Subcutaneous adipose tissue (tissue), 4 donors: ENCODE results near the gene CCDC157. TPM values are rescaled to one million over a fixed set of nuclear protein-coding genes. Genes with fewer than 3 reads are reported as not detected.

Source experiments
- total RNA-seq, 4 donors: library from RNA; depleted of rRNA; stranded (reverse); fragments of >200 nt; gene quantifications; one replicate each; pipeline ENCODE4 v1.1.0, GENCODE V29; 2016
- TF ChIP-seq, protein P1 (sequence below): fragments of 450-650 bp; IDR thresholded peaks from one replicate; pipeline ENCODE4 v1.5.1; 2016; ENCODE audit warnings: low read depth, mild to moderate bottlenecking, control low read depth, antibody characterized with exemption, moderate library complexity

CCDC157 gene
- total RNA-seq, 4 donors from 2014 or later = 1.0 to 4.7 (median 2.5) TPM

DNA sequence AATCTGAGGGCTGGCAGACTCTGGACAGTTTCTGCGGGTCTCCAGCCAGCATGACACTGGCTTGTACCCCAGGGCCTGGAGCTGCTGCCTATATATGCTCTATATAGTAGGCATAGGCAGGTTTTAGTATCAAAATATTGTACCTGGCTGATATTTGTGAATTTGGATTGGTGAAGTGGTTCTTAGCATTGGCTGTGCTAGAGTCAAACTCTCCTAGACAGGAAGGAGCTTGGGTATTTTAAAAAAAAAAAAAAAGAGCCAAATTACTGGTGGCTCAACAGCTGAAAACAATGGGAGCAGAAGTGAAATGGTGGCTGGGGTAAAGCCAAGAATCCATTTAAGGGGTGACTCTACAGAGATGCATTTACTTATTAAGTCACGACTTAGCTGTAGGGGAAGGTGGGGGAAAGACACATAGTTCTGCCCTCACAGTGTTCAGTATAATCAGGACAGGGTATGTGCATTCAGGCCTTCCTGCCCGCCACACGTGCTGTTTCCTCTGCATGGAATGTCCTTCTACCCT, 57.8 kb downstream of the CCDC157 start:
- TF ChIP-seq, protein P1, sequence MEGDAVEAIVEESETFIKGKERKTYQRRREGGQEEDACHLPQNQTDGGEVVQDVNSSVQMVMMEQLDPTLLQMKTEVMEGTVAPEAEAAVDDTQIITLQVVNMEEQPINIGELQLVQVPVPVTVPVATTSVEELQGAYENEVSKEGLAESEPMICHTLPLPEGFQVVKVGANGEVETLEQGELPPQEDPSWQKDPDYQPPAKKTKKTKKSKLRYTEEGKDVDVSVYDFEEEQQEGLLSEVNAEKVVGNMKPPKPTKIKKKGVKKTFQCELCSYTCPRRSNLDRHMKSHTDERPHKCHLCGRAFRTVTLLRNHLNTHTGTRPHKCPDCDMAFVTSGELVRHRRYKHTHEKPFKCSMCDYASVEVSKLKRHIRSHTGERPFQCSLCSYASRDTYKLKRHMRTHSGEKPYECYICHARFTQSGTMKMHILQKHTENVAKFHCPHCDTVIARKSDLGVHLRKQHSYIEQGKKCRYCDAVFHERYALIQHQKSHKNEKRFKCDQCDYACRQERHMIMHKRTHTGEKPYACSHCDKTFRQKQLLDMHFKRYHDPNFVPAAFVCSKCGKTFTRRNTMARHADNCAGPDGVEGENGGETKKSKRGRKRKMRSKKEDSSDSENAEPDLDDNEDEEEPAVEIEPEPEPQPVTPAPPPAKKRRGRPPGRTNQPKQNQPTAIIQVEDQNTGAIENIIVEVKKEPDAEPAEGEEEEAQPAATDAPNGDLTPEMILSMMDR = no peak

DNA sequence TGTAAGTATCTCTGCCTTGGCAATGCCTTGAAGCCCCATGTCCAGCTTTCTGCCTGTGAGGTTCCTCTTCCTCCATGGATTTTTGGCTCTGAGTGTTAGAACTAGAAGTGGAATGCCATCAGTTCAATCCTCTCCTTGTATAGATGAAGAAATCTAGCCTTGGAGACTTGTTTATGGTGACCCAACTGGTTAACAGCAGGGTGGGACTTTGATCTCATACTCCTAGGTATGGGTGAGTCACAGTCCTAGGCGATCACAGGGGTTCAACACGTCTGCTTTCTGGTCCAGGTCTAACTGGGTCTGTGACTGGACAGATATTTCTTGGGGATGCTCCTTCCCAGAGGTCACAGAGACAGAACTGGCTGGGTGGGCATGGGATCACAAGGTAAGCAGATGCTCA, 59.6 kb downstream of the CCDC157 start:
- TF ChIP-seq, protein P1 = no peak

- TF ChIP-seq, protein P1 = no peak
Measured at GRCh38 chr22:30416837-30417236, 60.0 kb downstream of the CCDC157 start.

DNA sequence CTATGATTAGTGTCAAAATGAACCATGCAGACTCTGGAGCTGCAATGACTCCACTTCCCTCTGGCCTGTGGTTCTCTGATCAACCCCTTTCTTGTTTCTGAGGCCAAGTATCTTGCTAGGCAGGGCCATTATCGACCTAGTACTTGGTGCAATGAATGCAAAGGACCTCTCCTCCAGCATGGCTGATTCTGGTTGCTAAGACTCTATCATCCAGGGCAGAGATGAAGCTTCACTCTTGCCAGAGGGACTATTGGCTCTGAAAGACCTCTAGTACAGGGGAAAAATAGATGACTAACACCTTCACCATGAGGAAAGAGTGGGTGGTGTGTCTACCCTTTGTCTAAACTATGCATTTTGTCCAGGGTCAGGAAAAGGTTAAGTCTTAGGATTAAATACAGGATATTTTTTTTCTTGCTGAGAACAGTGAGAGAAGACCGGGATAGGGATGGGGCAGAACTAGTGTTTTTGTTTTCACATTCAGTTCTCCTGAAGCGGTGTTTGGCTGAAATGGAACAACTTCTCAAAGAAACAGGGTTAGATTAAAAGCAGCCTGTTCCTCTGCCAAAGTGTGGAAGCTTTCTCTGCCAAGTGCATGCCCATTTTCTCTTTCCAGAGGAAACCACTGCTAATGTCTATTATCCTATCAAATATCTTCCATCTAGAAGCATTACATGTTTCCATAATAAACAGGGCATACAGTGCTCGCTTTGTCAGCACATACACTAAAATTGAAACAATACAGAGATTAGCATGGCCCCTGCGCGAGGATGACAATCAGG, 63.7 kb downstream of the CCDC157 start:
- TF ChIP-seq, protein P1 = no peak

DNA sequence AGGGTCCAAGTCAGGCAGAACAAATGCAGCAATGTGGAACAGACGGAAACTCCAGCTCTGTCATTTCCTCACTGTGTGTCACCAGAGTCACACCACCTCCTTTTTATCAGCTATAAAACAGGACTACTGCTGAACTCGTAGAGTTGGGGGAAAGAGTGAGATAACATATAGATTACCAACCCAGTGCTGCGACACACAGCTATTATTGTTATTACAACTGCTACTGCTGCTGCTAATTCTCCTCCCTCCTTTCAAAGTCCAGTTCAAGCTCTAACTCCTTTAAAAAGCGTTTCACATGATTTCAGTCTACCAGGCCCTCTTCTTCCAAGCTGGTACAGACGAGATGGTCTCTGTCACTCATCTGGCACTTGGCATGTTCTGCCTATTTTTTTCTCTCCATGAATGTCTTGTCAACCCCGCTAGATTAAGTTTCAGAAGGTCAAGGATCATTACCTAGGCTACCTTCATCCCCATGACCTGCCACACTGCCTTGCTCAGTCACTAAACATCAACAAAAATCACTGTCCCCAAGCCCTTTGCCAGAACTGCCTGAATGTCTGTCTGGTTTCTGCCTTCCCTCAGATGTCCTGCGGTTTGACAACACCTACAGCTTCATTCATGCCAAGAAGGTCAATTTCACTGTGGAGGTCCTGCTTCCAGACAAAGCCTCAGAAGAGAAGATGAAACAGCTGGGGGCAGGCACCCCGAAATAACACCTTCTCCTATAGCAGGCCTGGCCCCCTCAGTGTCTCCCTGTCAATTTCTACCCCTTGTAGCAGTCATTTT, 65.1 kb downstream of the CCDC157 start:
- TF ChIP-seq, protein P1 = no peak

- TF ChIP-seq, protein P1 = no peak
Measured at GRCh38 chr22:30422481-30423300, 65.9 kb downstream of the CCDC157 start.
